Prostate gland (tissue), 2 donors: Measurements from ENCODE around the gene RMDN2.

Experiments
- CTCF ChIP-seq, 4 experiments: fragments of 200-600 bp in 2 of 4; fragments of 450-650 bp in 2 of 4; sonication (generic) in 2 of 4; IDR thresholded peaks; 1 replicate in 3 of 4; 2 replicates in 1 of 4; pipeline ENCODE4 v1.5.1; 2016 to 2019; ENCODE audit warnings: antibody characterized with exemption in 4 of 4, mild to moderate bottlenecking in 2 of 4, moderate library complexity in 2 of 4
- POLR2A ChIP-seq: fragments of 450-650 bp; IDR thresholded peaks from one replicate; pipeline ENCODE4 v1.6.1; 2016; ENCODE audit warnings: antibody characterized with exemption, mild to moderate bottlenecking
- POLR2AphosphoS5 ChIP-seq: sonication (generic); formaldehyde crosslinking; IDR thresholded peaks from one replicate; pipeline ENCODE4 v1.6.1; 2017; ENCODE audit warnings: antibody characterized with exemption

DNA sequence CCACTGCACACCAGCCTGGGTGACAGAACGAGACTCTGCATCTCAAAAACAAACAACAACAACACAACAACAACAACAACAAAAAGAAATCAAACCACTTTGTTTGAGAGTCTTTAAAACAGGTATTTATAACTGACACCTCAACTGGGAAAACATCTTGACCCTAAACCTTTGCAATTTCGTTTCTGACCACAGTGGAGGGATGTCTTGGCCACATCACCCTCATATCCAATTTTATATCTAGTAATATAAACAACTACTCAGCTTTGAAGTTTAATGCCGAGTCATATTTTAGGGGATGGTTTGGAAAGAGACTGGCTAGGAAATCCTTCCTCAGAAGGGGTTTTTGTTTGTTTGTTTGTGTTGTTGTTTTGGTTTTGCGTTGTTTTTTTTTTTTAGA lies 37.8 kb upstream of the RMDN2 start:
- TF ChIP-seq CTCF (IDR thresholded peaks at IDR 0.05) (no peak), POLR2A (no peak), POLR2AphosphoS5 (no peak)
